OCI-LY7 (cell line): Measurements from ENCODE around the gene ABR. TPM values are rescaled to one million over a fixed set of nuclear protein-coding genes. Genes with fewer than 3 reads are reported as not detected.

ENCODE experiments used
- BruUV-seq: library from RNA; stranded (reverse); fragments of 400-500 nt; replicated peaks from 2 replicates; lab custom pipeline; 2021; lab: Mats Ljungman, UMichigan
- CTCF ChIA-PET: fragments of 300-600 bp; sonication (Branson Sonifier 250); formaldehyde crosslinking; loops from one replicate; lab custom pipeline; 2022; ENCODE audit warnings: antibody characterized with exemption; ENCODE audit not compliant: unreplicated experiment; lab: Charles Lee
- POLR2A ChIA-PET: fragments of 300-600 bp; sonication (Branson Sonifier 250); formaldehyde crosslinking; loops from one replicate; lab custom pipeline; 2022; ENCODE audit warnings: antibody characterized with exemption; lab: Charles Lee
- DNase-seq: peaks from one replicate; pipeline ENCODE4 v3.0.0-alpha.2; 2015; ENCODE audit warnings: low spot score
- H2AFZ ChIP-seq: fragments of 200-600 bp; sonication (generic), shearing (Covaris generic); 2 replicates; pipeline ENCODE4 v1.6.1; 2014; ENCODE audit warnings: mild to moderate bottlenecking, antibody characterized with exemption, low read length, moderate library complexity
- H3K27ac ChIP-seq: fragments of 200-600 bp; sonication (generic); 2 replicates; pipeline ENCODE4 v1.5.1; 2014; ENCODE audit warnings: mixed run types, low read depth, mild to moderate bottlenecking, moderate library complexity, low read length, inconsistent platforms; ENCODE audit not compliant: poor library complexity, severe bottlenecking
- H3K36me3 ChIP-seq: fragments of 200-600 bp; sonication (generic); 2 replicates; pipeline ENCODE4 v1.6.1; 2014; ENCODE audit warnings: mild to moderate bottlenecking, antibody characterized with exemption, low read length, moderate library complexity, mixed read lengths; ENCODE audit not compliant: insufficient read depth
- H3K4me1 ChIP-seq: fragments of 200-600 bp; sonication (generic); 2 replicates; pipeline ENCODE4 v1.5.1; 2014; ENCODE audit warnings: mild to moderate bottlenecking, low read length; ENCODE audit not compliant: insufficient read depth, poor library complexity, severe bottlenecking
- H3K4me2 ChIP-seq: fragments of 200-600 bp; sonication (generic); 2 replicates; pipeline ENCODE4 v1.6.1; 2014; ENCODE audit warnings: mild to moderate bottlenecking, low read length
- H3K4me3 ChIP-seq: fragments of 200-600 bp; sonication (generic); 2 replicates; pipeline ENCODE4 v1.5.1; 2014; ENCODE audit warnings: mild to moderate bottlenecking, low read depth, low read length; ENCODE audit not compliant: poor library complexity, severe bottlenecking
- H3K79me2 ChIP-seq: fragments of 200-600 bp; sonication (generic); 2 replicates; pipeline ENCODE4 v1.6.1; 2016; ENCODE audit warnings: low read depth, mild to moderate bottlenecking, low read length, moderate library complexity, mixed read lengths; ENCODE audit not compliant: insufficient read depth
- H3K9me2 ChIP-seq: fragments of 200-600 bp; sonication (generic); 2 replicates; pipeline ENCODE4 v1.6.1; 2016; ENCODE audit warnings: mild to moderate bottlenecking, low read length, mixed read lengths; ENCODE audit not compliant: insufficient read depth
- H3K9me3 ChIP-seq: fragments of 200-600 bp; sonication (generic); 2 replicates; pipeline ENCODE4 v1.6.1; 2014; ENCODE audit warnings: mild to moderate bottlenecking, mixed run types, low read length, mixed read lengths
- H4K20me1 ChIP-seq: fragments of 200-600 bp; sonication (generic); 2 replicates; pipeline ENCODE4 v1.6.1; 2014; ENCODE audit warnings: mild to moderate bottlenecking, antibody characterized with exemption, low read length, moderate library complexity, mixed read lengths; ENCODE audit not compliant: insufficient read depth
- EZH2phosphoT487 ChIP-seq: fragments of 200-600 bp; sonication (generic); IDR thresholded peaks from 2 replicates; pipeline ENCODE4 v1.6.1; 2018; ENCODE audit warnings: low read depth, borderline replicate concordance, mild to moderate bottlenecking, mixed run types, antibody characterized with exemption, low read length, moderate library complexity, mixed read lengths
- intact Hi-C: fragments of 100-400 bp; cut with micrococcal nuclease; formaldehyde crosslinking; loops from one replicate; pipeline ENCODE4 v1.10.0; 2022; ENCODE audit not compliant: unreplicated experiment
- total RNA-seq, 2 experiments: library from RNA; depleted of rRNA in 1 of 2; stranded (reverse); fragments of >200 nt in 1 of 2; shearing (Covaris generic) in 1 of 2; gene quantifications; 2 replicates each; pipeline ENCODE4 v1.2.3, GENCODE V29; 2014 to 2022
- TF ChIP-seq, protein P1 (sequence below): fragments of 200-600 bp; sonication (generic); conservative IDR thresholded peaks from 2 replicates; pipeline ENCODE4 v1.5.1; 2014; ENCODE audit warnings: mild to moderate bottlenecking, antibody characterized with exemption, low read length, moderate library complexity, mixed read lengths

ABR gene
- total RNA-seq, 2 experiments from 2014 or later = 164 to 181 TPM

DNA sequence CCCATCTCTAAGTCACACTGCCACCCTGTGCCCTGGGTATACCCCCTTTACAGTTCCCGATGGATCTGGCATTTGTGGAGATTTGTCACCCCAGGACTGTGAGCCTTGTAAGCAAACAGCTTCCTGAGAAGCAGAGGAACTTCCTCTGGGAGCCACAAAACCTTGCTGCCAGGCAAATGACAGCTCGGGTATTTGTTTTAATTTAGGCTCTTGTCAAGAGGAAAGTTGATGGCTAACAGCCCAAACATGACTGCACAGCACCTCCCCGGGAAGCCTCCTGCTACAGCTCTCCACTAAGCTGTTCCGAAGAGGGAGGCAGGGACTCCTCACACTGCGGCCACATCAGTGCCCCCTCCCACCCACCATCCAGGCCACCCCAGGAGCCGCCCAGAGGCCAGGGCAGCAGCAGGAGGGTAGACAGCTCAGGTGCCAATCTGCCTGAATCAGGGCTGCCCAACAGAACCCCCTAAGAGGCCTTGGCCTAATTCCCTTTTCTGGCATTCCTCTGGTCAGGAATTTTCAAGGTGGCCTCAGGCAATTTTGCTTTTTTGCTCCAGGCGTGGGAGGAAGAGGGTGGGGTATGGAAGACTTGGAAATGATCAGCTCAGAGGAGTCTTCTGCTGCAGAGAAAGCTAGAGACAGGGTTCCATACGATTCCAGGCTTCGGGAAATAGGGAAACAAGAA lies 2.6 kb downstream of the ABR start:
- no peak overlapping the region for H3K27ac ChIP-seq
- H3K36me3 ChIP-seq = peaks cover 10% of the 10 kb centered on the region; the same call in 1 of the 2 replicates
- no peak for TF ChIP-seq EZH2phosphoT487
- TF ChIP-seq, protein P1, sequence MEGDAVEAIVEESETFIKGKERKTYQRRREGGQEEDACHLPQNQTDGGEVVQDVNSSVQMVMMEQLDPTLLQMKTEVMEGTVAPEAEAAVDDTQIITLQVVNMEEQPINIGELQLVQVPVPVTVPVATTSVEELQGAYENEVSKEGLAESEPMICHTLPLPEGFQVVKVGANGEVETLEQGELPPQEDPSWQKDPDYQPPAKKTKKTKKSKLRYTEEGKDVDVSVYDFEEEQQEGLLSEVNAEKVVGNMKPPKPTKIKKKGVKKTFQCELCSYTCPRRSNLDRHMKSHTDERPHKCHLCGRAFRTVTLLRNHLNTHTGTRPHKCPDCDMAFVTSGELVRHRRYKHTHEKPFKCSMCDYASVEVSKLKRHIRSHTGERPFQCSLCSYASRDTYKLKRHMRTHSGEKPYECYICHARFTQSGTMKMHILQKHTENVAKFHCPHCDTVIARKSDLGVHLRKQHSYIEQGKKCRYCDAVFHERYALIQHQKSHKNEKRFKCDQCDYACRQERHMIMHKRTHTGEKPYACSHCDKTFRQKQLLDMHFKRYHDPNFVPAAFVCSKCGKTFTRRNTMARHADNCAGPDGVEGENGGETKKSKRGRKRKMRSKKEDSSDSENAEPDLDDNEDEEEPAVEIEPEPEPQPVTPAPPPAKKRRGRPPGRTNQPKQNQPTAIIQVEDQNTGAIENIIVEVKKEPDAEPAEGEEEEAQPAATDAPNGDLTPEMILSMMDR = no peak
- no peak overlapping the region for H3K4me2 ChIP-seq
- no peak overlapping the region for H3K4me3 ChIP-seq
- intact Hi-C loops = no loop called here
- POLR2A ChIA-PET = interaction anchor here (0.5 kb wide), 1 partner anchor 181 kb away, joined by 3 read pairs; no protein-coding TSS in a partner anchor
- H3K4me1 ChIP-seq = peaks cover 25% of the 10 kb centered on the region
- no peak for DNase-seq
- no peaks in the 10 kb centered on the region for H3K9me2 ChIP-seq
- BruUV-seq = no TSS peak
- no peak overlapping the region for H2AFZ ChIP-seq
- peaks cover 11% of the 10 kb centered on the region for H4K20me1 ChIP-seq
- peaks cover 54% of the 10 kb centered on the region for H3K79me2 ChIP-seq
- H3K9me3 ChIP-seq = no peaks in the 10 kb centered on the region
- CTCF ChIA-PET = no interaction called here

DNA sequence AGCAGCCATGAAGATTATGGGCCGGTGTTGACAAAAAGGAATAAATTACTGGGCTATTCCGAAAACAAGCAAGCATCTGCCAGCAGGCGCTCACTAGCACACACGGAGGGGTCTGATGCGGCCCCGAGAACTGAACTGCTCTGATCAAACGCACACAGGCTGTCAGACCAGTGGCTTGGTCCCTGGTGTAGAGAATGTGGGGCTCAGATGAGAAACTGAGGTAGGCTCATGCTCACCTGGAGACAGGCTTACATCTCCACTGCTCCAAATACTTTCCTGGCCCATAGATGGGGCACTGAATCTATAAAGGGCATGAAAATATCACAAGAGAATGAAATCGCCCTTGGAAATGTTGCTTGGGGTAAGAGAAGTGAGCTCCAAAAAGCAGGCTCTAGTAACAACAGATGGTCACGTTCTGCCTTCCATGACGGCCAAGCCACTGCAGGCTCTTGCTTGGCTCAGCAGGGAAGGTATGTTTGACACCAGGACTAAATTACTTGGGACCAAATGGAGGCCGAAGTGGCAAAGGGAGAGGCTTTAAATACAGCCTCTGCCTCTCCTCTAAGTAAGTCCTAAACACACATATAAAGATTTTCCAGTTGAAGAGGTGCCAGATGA lies 5.4 kb downstream of the ABR start:
- Histone ChIP-seq H3K36me3 (peaks cover 10% of the 10 kb centered on the region; the same call in 1 of the 2 replicates), H2AFZ (no peak overlapping the region), H3K79me2 (peaks cover 68% of the 10 kb centered on the region), H3K9me3 (no peaks in the 10 kb centered on the region), H4K20me1 (peaks cover 9% of the 10 kb centered on the region; the same call in 1 of the 2 replicates), H3K4me3 (no peak overlapping the region), H3K4me1 (peaks cover 4% of the 10 kb centered on the region), H3K9me2 (no peaks in the 10 kb centered on the region), H3K27ac (no peak overlapping the region), H3K4me2 (no peak overlapping the region)
- intact Hi-C loops = no loop called here
- ChIA-PET CTCF (no interaction called here), POLR2A (no interaction called here)
- DNase-seq = no peak
- BruUV-seq = no TSS peak
- no peak for TF ChIP-seq EZH2phosphoT487
- TF ChIP-seq, protein P1 = no peak
